ENCODE results near the gene PRAMEF17.
"Not testable (repeated sequence)": the region's sequence is repeated elsewhere in the genome, so short reads cannot be mapped to it uniquely, and the experiment has no call there.

The PRAMEF17 gene

GRCh38 chr1:13389332-13389731, at the start of gene PRAMEF17:
PRAMEF17 (plus strand) TSS chr1:13389632; CDS start chr1:13389658, 26 bp downstream.
- DNase-seq, result not testable (repeated sequence)

GRCh38 chr1:13342496-13342895, 46.9 kb upstream of the PRAMEF17 start:
- not testable (repeated sequence) for DNase-seq

- DNase-seq, result not testable (repeated sequence)
Measured at GRCh38 chr1:13347034-13347433, 42.4 kb upstream of the PRAMEF17 start, which contains the start of gene PRAMEF14. PRAMEF14 (minus strand) TSS chr1:13347134; CDS start chr1:13345314, 1,820 bp downstream.

GRCh38 chr1:13353476-13353875, 36.0 kb upstream of the PRAMEF17 start:
- peak; percentile 2 to 13 for DNase-seq

GRCh38 chr1:13354475-13354874, 35.0 kb upstream of the PRAMEF17 start:
- not testable (repeated sequence) for DNase-seq

GRCh38 chr1:13356774-13357173, 32.7 kb upstream of the PRAMEF17 start:
- peak; percentile 48 to 65 for DNase-seq

- DNase-seq, result not testable (repeated sequence)
Measured at GRCh38 chr1:13362364-13362763, 27.1 kb upstream of the PRAMEF17 start.

- not testable (repeated sequence) for DNase-seq
Measured at GRCh38 chr1:13364928-13365327, 24.5 kb upstream of the PRAMEF17 start.

GRCh38 chr1:13366536-13366935, 22.9 kb upstream of the PRAMEF17 start:
- DNase-seq, result not testable (repeated sequence)

GRCh38 chr1:13368544-13368943, 20.9 kb upstream of the PRAMEF17 start:
- peak in 1 of 2 experiments; percentile 8 for DNase-seq

GRCh38 chr1:13378983-13379382, 10.4 kb upstream of the PRAMEF17 start:
- DNase-seq, result not testable (repeated sequence)

GRCh38 chr1:13380380-13380779, 9.1 kb upstream of the PRAMEF17 start:
- DNase-seq, result not testable (repeated sequence)

GRCh38 chr1:13393004-13393403, 3.6 kb downstream of the PRAMEF17 start:
- DNase-seq, result not testable (repeated sequence)

- not testable (repeated sequence) for DNase-seq
Measured at GRCh38 chr1:13394761-13395160, 5.3 kb downstream of the PRAMEF17 start.

- not testable (repeated sequence) for DNase-seq
Measured at GRCh38 chr1:13395311-13395710, 5.9 kb downstream of the PRAMEF17 start.

- TF ChIP-seq POLR2A (IDR thresholded peaks at IDR 0.05; ENCODE audit: low read length), result no peak
- TF ChIP-seq GATA1 (IDR thresholded peaks at IDR 0.05; ENCODE audit: low read depth, low read length), result no peak
- DNase-seq, result no peak
Measured at GRCh38 chr1:13407811-13408210, 18.4 kb downstream of the PRAMEF17 start.

GRCh38 chr1:13410150-13410549, 20.7 kb downstream of the PRAMEF17 start, which contains the start of gene PRAMEF20:
PRAMEF20 (plus strand) TSS chr1:13410450; CDS start chr1:13416355, 5,905 bp downstream.
- DNase-seq, result not testable (repeated sequence)

GRCh38 chr1:13430495-13430894, 41.1 kb downstream of the PRAMEF17 start:
- DNase-seq, result no peak
- no peak for TF ChIP-seq POLR2A (IDR thresholded peaks at IDR 0.05; ENCODE audit: low read length)
- no peak for TF ChIP-seq GATA1 (IDR thresholded peaks at IDR 0.05; ENCODE audit: low read depth, low read length)
